Bronchial epithelial cell (primary cell): ENCODE results near the gene KL. TPM values are rescaled to one million over a fixed set of nuclear protein-coding genes. Genes with fewer than 3 reads are reported as not detected.

Experiments used
- DNase-seq: peaks from one replicate; pipeline ENCODE4 v3.0.0-alpha.2; 2010; ENCODE audit warnings: low read depth
- FAIRE-seq: peaks from 2 replicates; lab custom pipeline; 2011; peaks lifted over from hg19 to GRCh38; lab: Jason Lieb, UNC
- H3K27me3 ChIP-seq: 2 replicates; pipeline ENCODE4 v1.5.1; 2011; ENCODE audit warnings: low read length; ENCODE audit not compliant: control insufficient read depth, insufficient read depth
- H3K36me3 ChIP-seq: 2 replicates; pipeline ENCODE4 v1.5.1; 2011; ENCODE audit warnings: low read length; ENCODE audit not compliant: control insufficient read depth, insufficient read depth
- H3K4me3 ChIP-seq: 2 replicates; pipeline ENCODE4 v1.5.1; 2011; ENCODE audit warnings: mild to moderate bottlenecking, low read depth, low read length, control low read depth
- CTCF ChIP-seq: IDR thresholded peaks from 2 replicates; pipeline ENCODE4 v1.5.1; 2011; ENCODE audit warnings: mild to moderate bottlenecking, moderate library complexity, low read length, control low read depth, inconsistent platforms; ENCODE audit not compliant: insufficient read depth, severe bottlenecking
- total RNA-seq: library from RNA; depleted of rRNA; stranded (reverse); fragments of >200 nt; gene quantifications from 2 replicates; pipeline ENCODE4 v1.2.1, GENCODE V29; 2014

KL gene
- total RNA-seq, 1 donor from 2014 or later = not detected

GRCh38 chr13:32989942-32990341 lies 26.3 kb upstream of the KL start:
- Histone ChIP-seq H3K27me3 (peaks cover 3% of the 10 kb centered on the region), H3K4me3 (no peak overlapping the region), H3K36me3 (no peaks in the 10 kb centered on the region)
- DNase-seq = peak; percentile 31
- TF ChIP-seq CTCF = no peak
- FAIRE-seq = no peak

DNA sequence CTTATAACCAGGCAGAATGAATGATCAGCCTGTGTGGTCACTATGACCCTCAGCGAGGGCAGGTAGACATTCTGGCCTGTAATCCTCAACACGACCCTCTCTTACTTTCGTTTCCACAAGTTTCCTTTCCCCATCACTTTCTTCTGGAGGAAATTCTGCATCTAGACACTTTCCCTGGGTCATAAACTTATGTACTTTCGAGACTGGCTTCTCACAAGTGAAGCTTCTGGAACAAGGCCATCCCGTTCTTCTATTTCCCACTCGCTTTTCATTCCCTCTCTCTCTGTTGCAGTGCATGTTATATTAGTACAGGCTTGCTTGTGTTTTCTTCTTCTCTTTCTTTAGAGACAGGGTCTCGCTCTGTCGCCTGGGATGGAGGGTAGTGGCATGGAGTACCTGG lies 23.1 kb upstream of the KL start:
- no peaks in the 10 kb centered on the region for H3K36me3 ChIP-seq
- DNase-seq = no peak
- FAIRE-seq = no peak
- H3K4me3 ChIP-seq = no peak overlapping the region
- no peak for TF ChIP-seq CTCF
- peaks cover 4% of the 10 kb centered on the region for H3K27me3 ChIP-seq

GRCh38 chr13:32997399-32997798 lies 18.8 kb upstream of the KL start:
- no peak for TF ChIP-seq CTCF
- DNase-seq = no peak
- Histone ChIP-seq H3K27me3 (peaks cover 2% of the 10 kb centered on the region), H3K4me3 (no peak overlapping the region), H3K36me3 (no peaks in the 10 kb centered on the region)
- FAIRE-seq = no peak

GRCh38 chr13:32998966-32999365 lies 17.3 kb upstream of the KL start:
- FAIRE-seq (no peak), DNase-seq (no peak)
- TF ChIP-seq CTCF = no peak
- Histone ChIP-seq H3K27me3 (peaks cover 2% of the 10 kb centered on the region), H3K4me3 (no peak overlapping the region), H3K36me3 (no peaks in the 10 kb centered on the region)

DNA sequence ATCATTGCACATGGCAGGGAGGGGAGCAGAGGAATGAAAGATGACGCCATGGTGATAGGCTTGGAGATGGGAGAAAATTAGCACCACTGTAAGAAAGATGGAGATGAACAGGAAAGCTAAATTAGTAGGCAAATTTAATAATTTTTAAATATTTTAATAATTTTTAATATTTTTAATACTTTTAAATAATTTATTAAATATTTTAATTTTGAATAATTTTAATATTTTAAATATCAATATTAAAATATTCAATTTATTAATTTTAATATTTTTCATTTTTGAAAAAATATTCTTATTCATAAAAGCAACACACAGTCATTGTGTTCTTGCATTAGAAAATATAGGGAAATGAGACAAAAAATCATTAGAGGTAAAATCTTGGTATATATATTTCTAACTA lies 15.9 kb upstream of the KL start:
- no peak for FAIRE-seq
- no peak for DNase-seq
- TF ChIP-seq CTCF = no peak
- no peaks in the 10 kb centered on the region for H3K36me3 ChIP-seq
- peaks cover 2% of the 10 kb centered on the region for H3K27me3 ChIP-seq
- H3K4me3 ChIP-seq = no peak overlapping the region

GRCh38 chr13:33003458-33004019 lies 12.7 kb upstream of the KL start:
- no peaks in the 10 kb centered on the region for H3K36me3 ChIP-seq
- no peak for DNase-seq
- no peak overlapping the region for H3K4me3 ChIP-seq
- no peaks in the 10 kb centered on the region for H3K27me3 ChIP-seq
- FAIRE-seq = no peak
- no peak for TF ChIP-seq CTCF
